Activated naive CD8-positive, alpha-beta T cell treated with anti-CD3 and anti-CD28 coated beads, Interleukin-2, amount 10 ng/mL, durations not matched to agents 7 days and 5 days (primary cell): ENCODE measurements around the gene STRA6. TPM values are rescaled to one million over a fixed set of nuclear protein-coding genes. Genes with fewer than 3 reads are reported as not detected.

Source experiments
- ATAC-seq: fragments of 150-1000 bp; cut with Tn5 transposase; one replicate; pipeline ENCODE4 v1.10.0; 2021; ENCODE audit warnings: low read depth, moderate library complexity
- POLR2A ChIA-PET: fragments of 350-600 bp; sonication (Branson Sonifier 250); formaldehyde crosslinking; loops from one replicate; lab custom pipeline; 2021; ENCODE audit warnings: antibody characterized with exemption; lab: Charles Lee
- DNase-seq: peaks from one replicate; pipeline ENCODE4 v3.0.0; 2021
- H3K27ac Mint-ChIP-seq: one replicate; pipeline ENCODE4 v1.8.0; 2022; ENCODE audit warnings: mild to moderate bottlenecking, mixed read lengths
- H3K27me3 Mint-ChIP-seq: one replicate; pipeline ENCODE4 v1.8.0; 2022; ENCODE audit warnings: mild to moderate bottlenecking, moderate library complexity, mixed read lengths
- H3K36me3 Mint-ChIP-seq: one replicate; pipeline ENCODE4 v1.8.0; 2021; ENCODE audit warnings: mild to moderate bottlenecking, mixed read lengths
- H3K4me1 Mint-ChIP-seq: one replicate; pipeline ENCODE4 v1.8.0; 2021; ENCODE audit warnings: mixed read lengths
- H3K4me3 Mint-ChIP-seq: one replicate; pipeline ENCODE4 v1.8.0; 2022; ENCODE audit warnings: mild to moderate bottlenecking, moderate library complexity, mixed read lengths
- H3K9me3 Mint-ChIP-seq: one replicate; pipeline ENCODE4 v1.8.0; 2021; ENCODE audit warnings: mixed read lengths
- total RNA-seq, 2 experiments: library from RNA; stranded (reverse); gene quantifications; one replicate each; pipeline ENCODE4 v1.2.3, GENCODE V29; 2021

The STRA6 gene
- total RNA-seq, 2 experiments from 2014 or later: not detected

DNA sequence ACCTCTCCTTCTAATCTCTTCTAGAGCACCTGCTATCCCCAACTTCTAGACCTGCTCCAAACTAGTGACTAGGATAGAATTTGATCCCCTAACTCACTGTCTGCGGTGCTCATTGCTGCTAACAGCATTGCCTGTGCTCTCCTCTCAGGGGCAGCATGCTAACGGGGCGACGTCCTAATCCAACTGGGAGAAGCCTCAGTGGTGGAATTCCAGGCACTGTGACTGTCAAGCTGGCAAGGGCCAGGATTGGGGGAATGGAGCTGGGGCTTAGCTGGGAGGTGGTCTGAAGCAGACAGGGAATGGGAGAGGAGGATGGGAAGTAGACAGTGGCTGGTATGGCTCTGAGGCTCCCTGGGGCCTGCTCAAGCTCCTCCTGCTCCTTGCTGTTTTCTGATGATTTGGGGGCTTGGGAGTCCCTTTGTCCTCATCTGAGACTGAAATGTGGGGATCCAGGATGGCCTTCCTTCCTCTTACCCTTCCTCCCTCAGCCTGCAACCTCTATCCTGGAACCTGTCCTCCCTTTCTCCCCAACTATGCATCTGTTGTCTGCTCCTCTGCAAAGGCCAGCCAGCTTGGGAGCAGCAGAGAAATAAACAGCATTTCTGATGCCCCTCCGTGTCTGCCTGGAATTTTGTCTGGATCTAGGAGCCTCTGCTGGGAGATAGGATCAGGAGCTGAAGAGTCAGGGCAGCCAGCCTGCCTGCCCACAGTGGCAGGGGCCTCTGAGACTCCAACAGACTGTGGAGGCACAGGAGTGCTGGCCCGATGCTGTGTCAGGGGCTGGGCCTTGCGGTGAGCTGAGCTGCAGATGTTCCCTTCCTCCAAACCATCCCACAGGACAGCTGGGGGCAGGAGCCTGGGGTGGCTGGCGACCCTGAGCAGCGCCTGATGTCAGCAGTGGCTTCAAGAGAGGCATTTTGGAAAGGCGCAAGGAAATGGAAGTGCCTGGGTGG, 26.0 kb downstream of the STRA6 start:
- H3K4me3 Mint-ChIP-seq: no peak overlapping the region
- no peak for ATAC-seq
- POLR2A ChIA-PET: no interaction called here
- peaks cover 3% of the 10 kb centered on the region for H3K27me3 Mint-ChIP-seq
- H3K9me3 Mint-ChIP-seq: no peaks in the 10 kb centered on the region
- no peaks in the 10 kb centered on the region for H3K36me3 Mint-ChIP-seq
- DNase-seq: peak; percentile 18
- H3K4me1 Mint-ChIP-seq: no peaks in the 10 kb centered on the region
- H3K27ac Mint-ChIP-seq: no peak overlapping the region

DNA sequence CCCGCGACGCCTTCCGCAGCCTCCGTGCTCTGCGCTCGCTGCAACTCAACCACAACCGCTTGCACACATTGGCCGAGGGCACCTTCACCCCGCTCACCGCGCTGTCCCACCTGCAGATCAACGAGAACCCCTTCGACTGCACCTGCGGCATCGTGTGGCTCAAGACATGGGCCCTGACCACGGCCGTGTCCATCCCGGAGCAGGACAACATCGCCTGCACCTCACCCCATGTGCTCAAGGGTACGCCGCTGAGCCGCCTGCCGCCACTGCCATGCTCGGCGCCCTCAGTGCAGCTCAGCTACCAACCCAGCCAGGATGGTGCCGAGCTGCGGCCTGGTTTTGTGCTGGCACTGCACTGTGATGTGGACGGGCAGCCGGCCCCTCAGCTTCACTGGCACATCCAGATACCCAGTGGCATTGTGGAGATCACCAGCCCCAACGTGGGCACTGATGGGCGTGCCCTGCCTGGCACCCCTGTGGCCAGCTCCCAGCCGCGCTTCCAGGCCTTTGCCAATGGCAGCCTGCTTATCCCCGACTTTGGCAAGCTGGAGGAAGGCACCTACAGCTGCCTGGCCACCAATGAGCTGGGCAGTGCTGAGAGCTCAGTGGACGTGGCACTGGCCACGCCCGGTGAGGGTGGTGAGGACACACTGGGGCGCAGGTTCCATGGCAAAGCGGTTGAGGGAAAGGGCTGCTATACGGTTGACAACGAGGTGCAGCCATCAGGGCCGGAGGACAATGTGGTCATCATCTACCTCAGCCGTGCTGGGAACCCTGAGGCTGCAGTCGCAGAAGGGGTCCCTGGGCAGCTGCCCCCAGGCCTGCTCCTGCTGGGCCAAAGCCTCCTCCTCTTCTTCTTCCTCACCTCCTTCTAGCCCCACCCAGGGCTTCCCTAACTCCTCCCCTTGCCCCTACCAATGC, 27.1 kb downstream of the STRA6 start:
- no peaks in the 10 kb centered on the region for H3K36me3 Mint-ChIP-seq
- no peaks in the 10 kb centered on the region for H3K4me1 Mint-ChIP-seq
- H3K27ac Mint-ChIP-seq: no peak overlapping the region
- POLR2A ChIA-PET: interaction anchor here (0.6 kb wide), 1 partner anchor 126 kb away, joined by 3 read pairs; no protein-coding TSS in a partner anchor
- peak; percentile 21 for DNase-seq
- no peak for ATAC-seq
- H3K27me3 Mint-ChIP-seq: peaks cover 3% of the 10 kb centered on the region
- no peak overlapping the region for H3K4me3 Mint-ChIP-seq
- H3K9me3 Mint-ChIP-seq: no peaks in the 10 kb centered on the region

DNA sequence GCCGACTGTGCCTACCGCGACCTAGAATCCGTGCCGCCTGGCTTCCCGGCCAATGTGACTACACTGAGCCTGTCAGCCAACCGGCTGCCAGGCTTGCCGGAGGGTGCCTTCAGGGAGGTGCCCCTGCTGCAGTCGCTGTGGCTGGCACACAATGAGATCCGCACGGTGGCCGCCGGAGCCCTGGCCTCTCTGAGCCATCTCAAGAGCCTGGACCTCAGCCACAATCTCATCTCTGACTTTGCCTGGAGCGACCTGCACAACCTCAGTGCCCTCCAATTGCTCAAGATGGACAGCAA, 27.7 kb downstream of the STRA6 start:
- no peaks in the 10 kb centered on the region for H3K36me3 Mint-ChIP-seq
- no peak overlapping the region for H3K4me3 Mint-ChIP-seq
- ATAC-seq (no peak), DNase-seq (peak; percentile 18)
- H3K27me3 Mint-ChIP-seq: no peaks in the 10 kb centered on the region
- no peak overlapping the region for H3K27ac Mint-ChIP-seq
- no peaks in the 10 kb centered on the region for H3K4me1 Mint-ChIP-seq
- POLR2A ChIA-PET: no interaction called here
- H3K9me3 Mint-ChIP-seq: no peaks in the 10 kb centered on the region

DNA sequence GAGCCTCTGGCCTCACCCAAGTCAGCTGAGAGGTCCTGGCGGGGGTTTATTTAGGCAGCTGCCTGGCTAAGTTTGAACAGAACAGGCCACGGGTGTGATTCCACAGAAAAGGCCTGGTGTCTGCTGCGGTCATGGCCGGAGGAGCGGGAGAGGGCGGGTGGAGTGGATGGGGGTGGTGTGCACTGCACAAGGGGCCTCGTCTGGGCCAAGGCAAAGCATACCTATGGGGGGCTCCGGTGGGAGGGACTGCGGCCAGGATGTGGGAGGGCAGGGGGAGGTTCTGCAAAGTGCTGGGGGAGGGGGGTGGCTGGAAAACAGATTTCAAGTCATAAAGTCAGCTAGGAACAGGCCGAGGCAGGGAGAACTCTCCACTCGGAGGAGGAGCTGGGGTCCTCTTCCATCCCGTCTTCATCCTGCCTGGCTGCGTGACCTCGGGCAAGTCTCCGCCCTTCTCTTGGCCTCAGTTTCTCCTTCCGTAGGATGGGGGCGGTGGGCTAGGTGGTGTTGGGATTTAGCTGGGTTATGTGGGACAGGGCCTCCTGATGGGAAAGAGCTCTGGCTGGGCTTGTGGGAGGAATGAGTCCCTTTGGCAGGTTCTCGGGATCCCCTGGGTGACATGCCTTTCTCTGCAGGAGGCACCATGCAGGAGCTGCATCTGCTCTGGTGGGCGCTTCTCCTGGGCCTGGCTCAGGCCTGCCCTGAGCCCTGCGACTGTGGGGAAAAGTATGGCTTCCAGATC, 28.2 kb downstream of the STRA6 start:
- no peak for ATAC-seq
- POLR2A ChIA-PET: no interaction called here
- Mint-ChIP-seq H3K4me3 (no peak overlapping the region), H3K27me3 (no peaks in the 10 kb centered on the region), H3K36me3 (no peaks in the 10 kb centered on the region), H3K27ac (no peak overlapping the region), H3K9me3 (no peaks in the 10 kb centered on the region), H3K4me1 (no peaks in the 10 kb centered on the region)
- peak; percentile 19 for DNase-seq

DNA sequence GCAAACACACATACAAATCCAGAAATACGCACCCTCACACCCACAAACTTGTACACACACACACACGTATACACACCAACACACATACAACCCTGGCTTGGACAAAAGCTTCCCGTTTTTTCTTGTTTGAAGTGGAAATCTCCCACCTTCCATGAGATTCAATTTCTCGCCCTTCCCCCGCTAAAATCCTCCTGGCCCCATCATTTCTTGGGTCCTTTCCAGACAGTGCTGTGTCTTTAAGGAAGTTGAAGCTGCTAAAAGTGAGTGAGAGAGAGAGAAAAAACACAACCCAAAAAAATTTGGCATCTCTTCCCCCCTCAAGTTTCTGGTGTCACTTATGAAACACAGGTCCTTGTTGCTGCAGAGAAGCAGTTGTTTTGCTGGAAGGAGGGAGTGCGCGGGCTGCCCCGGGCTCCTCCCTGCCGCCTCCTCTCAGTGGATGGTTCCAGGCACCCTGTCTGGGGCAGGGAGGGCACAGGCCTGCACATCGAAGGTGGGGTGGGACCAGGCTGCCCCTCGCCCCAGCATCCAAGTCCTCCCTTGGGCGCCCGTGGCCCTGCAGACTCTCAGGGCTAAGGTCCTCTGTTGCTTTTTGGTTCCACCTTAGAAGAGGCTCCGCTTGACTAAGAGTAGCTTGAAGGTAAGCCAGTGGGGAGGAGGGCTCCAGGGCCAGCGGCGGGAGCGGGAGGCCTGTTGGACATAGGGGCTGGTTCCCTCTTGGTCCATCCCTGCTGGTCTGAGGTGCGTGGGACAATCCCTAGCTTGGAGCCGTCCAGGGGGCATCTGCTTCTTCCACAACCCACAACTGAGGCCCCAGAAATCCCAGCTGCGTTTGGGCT, 29.0 kb downstream of the STRA6 start, which contains the start of gene ISLR:
Gene ISLR, plus strand, starts transcription at position 331 of the 839 bp plus-strand sequence. CDS start 1,149 bp downstream, outside the sequence.
- H3K27me3 Mint-ChIP-seq: no peaks in the 10 kb centered on the region
- no peaks in the 10 kb centered on the region for H3K9me3 Mint-ChIP-seq
- ATAC-seq (no peak), DNase-seq (peak; percentile 25)
- POLR2A ChIA-PET: no interaction called here
- no peaks in the 10 kb centered on the region for H3K36me3 Mint-ChIP-seq
- no peaks in the 10 kb centered on the region for H3K4me1 Mint-ChIP-seq
- H3K27ac Mint-ChIP-seq: no peak within 1 kb of the TSS
- H3K4me3 Mint-ChIP-seq: no peak within 1 kb of the TSS

DNA sequence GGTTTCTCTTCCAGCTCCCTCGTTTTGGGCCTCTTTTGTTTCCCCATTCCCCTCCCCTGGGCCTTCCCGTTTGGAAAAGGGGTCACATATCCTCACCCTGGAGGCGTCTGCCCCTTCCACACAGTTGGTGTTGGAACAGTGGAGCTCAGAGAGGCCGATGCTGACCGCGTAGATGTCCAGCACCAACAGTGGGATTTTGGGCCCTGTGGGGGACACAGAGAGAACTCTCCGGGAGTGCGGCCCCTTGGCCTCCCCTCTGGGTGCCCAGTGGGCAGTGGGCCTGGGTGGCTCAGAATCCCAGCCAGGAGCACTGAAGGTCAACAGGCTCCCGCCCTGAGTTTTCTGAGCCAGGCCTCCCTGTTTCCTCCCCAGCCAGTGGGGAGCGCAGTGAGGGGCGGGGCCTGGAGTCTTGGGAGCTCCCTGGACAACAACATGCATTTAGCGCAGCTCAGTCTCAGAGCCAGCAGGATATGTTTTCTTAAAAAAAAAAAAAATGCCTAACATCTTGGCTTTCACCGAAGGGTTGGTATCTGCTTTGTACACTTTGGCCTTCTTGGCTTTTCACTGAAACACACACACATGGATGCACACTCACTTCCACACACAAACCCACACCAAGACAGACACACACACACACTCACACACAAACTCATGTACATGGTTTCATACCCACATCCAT, 29.7 kb downstream of the STRA6 start:
- no peak overlapping the region for H3K4me3 Mint-ChIP-seq
- H3K9me3 Mint-ChIP-seq: no peaks in the 10 kb centered on the region
- DNase-seq: peak; percentile 16
- H3K27ac Mint-ChIP-seq: no peak overlapping the region
- no peak for ATAC-seq
- H3K4me1 Mint-ChIP-seq: no peaks in the 10 kb centered on the region
- no peaks in the 10 kb centered on the region for H3K36me3 Mint-ChIP-seq
- peaks cover under 1% of the 10 kb centered on the region for H3K27me3 Mint-ChIP-seq
- POLR2A ChIA-PET: no interaction called here

DNA sequence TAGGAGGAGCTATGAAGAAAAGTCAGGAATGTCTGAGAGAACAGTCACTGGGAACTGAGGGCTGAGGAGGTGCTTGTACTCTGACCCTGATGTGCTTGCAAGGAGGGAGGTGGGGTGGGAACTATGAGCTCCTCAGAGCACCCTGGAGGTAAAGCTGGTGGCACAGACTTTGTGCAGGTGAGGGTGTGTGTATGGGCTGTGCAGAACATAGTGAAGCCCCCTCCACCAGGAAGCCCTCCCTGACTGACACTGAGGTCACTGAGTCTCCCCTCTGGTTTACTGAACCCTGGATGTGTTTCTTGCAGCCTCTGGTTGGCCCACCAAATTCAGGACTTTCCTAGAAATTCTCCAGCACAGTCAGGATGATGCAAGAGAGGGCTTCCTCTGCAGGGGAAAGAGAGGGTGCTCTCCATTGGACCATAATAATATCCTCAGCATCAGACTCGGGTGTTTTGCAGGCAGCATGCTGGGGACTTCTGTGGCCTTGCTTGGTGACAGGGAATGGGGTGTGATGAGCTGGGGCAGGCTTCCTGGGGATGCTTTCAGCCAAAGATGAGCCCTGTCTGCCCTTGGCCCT, 30.5 kb downstream of the STRA6 start:
- DNase-seq (peak; percentile 13), ATAC-seq (no peak)
- no peak overlapping the region for H3K27ac Mint-ChIP-seq
- H3K9me3 Mint-ChIP-seq: no peaks in the 10 kb centered on the region
- no peak overlapping the region for H3K4me3 Mint-ChIP-seq
- no peaks in the 10 kb centered on the region for H3K36me3 Mint-ChIP-seq
- POLR2A ChIA-PET: no interaction called here
- peaks cover 2% of the 10 kb centered on the region for H3K27me3 Mint-ChIP-seq
- H3K4me1 Mint-ChIP-seq: no peaks in the 10 kb centered on the region

DNA sequence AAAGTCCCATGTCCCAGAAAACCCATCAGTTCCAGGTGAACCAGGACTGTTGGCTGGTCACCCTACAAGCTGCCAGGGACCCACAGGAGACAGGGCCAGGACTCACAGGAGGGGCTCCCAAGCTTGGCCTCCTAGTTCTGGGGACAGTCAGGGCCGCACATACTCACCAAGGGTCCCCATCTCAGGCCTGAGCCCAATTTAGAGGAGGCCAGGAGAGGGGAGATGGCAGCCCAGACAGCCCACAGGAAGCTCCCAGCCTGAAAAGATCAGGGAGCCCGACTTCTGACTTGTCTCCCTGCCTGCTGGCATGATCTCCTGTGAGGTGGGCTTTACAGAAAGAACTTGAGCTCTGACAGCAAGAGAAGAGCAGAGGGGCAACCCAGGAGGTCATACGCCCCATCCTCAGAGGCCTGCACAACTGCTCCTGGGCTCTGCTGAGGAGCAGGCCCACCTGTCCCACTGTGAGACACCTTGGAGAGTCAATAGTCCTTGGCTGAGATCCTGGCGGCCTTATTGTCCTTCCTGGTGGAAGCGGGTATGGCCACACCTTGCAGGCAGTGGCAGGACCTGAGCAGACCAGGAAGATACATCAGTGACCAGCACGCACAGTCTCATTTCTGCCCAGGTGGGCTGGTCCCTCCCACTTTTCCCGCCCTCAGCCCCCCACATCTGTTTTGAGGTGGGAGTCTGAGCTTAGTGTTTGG, 31.6 kb downstream of the STRA6 start:
- Mint-ChIP-seq H3K27me3 (peaks cover 2% of the 10 kb centered on the region), H3K36me3 (no peaks in the 10 kb centered on the region), H3K9me3 (no peaks in the 10 kb centered on the region), H3K4me1 (no peaks in the 10 kb centered on the region), H3K27ac (no peak overlapping the region), H3K4me3 (no peak overlapping the region)
- ATAC-seq: no peak
- POLR2A ChIA-PET: no interaction called here
- DNase-seq: peak; percentile 15

DNA sequence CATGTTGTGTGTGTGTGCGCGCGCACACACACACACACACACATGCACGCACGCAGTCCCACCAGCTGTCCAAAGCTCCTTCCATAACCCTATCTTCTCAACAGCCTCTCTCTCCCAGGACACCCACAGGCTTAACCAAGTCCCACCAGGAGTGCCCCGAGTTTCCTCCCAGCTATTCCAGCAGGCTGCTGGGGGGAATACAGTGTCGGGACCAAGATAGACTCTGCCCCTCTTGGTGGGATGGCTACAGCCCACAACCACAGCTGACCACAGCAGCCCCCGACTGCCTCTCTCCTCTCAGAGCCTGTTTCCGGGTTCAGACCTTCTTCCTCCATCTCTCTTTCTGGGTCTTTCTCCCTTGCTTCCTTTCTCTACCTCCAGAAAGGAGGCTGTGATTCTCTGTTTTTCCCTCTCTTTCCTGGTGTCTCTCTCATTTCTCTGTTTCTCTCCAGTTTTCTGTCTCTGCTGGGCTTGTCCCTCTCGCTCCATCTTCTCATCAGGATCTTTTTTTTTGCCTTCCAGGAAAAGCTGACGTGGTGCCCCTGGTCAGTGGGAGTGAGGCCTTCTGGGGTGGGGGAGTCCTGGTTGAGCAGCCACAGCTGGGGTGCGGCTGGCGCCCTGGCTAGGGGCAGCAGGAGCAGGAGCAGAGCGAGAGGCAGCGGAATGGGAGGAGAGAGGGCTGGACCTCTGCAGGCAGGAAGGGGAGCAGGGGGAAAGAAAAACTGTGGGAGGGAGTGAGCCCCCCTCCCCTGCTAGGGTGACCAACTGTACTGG, 32.3 kb downstream of the STRA6 start:
- Mint-ChIP-seq H3K36me3 (no peaks in the 10 kb centered on the region), H3K4me3 (no peak overlapping the region), H3K27ac (no peak overlapping the region), H3K4me1 (no peaks in the 10 kb centered on the region), H3K27me3 (peaks cover 5% of the 10 kb centered on the region), H3K9me3 (no peaks in the 10 kb centered on the region)
- ATAC-seq: no peak
- POLR2A ChIA-PET: no interaction called here
- DNase-seq: no peak

DNA sequence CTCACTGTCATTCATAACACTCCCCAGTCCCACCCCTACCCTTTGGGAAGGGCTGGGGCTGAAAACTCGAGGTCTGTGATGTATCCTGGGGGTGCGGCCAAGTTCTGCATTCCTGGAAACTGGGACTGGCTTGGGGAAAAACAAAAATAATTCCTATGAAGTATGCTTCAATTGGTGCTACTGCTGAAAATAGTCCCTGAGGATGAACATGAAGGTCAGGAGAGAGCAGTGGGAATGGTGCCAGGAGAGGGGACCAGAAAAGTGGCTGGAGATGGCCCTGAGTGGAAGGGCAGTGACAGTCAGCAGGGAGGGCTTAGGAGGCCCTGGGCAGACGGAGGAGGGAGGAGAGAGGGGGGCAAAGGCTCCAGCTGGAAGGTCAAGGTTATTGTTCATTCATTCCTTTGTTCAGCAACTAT, 33.9 kb downstream of the STRA6 start:
- no peak overlapping the region for H3K4me3 Mint-ChIP-seq
- POLR2A ChIA-PET: no interaction called here
- DNase-seq (no peak), ATAC-seq (no peak)
- no peaks in the 10 kb centered on the region for H3K4me1 Mint-ChIP-seq
- H3K27ac Mint-ChIP-seq: no peak overlapping the region
- H3K27me3 Mint-ChIP-seq: peaks cover 9% of the 10 kb centered on the region
- no peaks in the 10 kb centered on the region for H3K36me3 Mint-ChIP-seq
- H3K9me3 Mint-ChIP-seq: no peaks in the 10 kb centered on the region

DNA sequence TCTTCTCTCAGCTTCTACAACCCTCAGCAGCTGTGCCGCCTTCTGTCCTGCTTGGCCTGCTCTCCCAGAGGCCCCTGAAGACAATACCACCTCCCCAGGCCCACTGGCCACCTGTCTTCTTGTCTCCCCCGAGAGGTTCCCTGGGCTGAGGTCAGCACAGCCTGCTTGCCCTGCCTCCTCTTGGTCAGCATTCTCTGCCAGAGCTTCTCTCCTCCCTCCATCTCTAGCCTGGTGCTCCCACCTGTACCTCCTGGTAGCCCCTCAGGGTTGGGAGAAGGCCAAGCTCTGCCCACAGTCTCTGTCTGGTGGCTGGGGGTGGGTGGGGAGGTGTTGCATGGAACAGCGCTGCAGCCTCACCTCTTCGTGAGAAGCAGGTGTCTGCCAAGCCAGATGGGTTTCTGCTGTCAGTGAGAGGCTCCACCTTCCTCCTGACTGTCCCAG, 34.7 kb downstream of the STRA6 start:
- DNase-seq (no peak), ATAC-seq (no peak)
- Mint-ChIP-seq H3K27ac (no peak overlapping the region), H3K36me3 (no peaks in the 10 kb centered on the region), H3K27me3 (peaks cover 12% of the 10 kb centered on the region), H3K9me3 (no peaks in the 10 kb centered on the region), H3K4me1 (no peaks in the 10 kb centered on the region), H3K4me3 (no peak overlapping the region)
- POLR2A ChIA-PET: no interaction called here
